Femur (tissue), 1 donor: Measurements from ENCODE around the gene SLC25A11.

ENCODE experiments used
- DNase-seq: peaks from one replicate; pipeline ENCODE4 v3.0.0-alpha.2; 2017

Gene SLC25A11

GRCh38 chr17:4892499-4893221, 47.2 kb downstream of the SLC25A11 start:
- DNase-seq: no peak

DNA sequence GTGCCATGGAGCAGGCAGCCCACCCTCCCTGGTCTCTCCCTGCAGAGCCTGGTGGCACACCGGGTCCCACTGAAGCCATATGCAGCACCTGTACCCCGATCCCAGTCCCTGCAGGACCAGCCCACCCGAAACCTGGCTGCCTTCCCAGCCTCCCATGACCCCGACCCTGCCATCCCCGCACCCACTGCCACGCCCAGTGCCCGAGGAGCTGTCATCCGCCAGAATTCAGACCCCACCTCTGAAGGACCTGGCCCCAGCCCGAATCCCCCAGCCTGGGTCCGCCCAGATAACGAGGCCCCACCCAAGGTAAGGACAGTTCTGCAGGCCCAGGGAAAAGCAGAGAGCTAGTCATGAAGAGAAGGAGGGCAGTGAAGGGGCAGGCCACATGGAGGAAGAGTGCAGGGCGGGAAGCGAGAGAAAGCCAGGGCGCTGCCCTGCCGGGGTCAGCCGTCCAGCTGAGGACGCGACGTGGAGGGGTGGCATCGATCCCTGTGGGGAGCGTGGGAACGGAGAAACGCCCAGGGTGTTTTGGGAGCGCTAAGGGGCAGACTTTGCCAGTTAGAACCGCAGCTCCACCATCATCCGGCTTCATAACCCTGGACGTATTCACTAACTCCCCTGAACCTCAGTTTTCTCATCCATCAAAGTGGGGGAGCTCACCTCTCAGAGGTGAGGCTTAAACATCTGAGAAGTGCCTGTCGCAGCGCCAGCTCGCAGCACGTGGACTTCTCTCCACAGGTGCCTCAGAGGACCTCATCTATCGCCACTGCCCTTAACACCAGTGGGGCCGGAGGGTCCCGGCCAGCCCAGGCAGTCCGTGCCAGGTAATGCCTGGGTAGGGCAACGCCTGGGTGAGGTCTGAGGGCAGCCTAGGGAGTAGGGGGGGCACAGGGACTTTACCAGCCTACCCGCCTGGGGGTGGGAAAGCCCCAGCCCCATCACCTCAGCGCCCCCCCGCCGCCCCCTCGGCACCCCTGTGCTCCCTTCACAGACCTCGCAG, 48.1 kb downstream of the SLC25A11 start:
- no peak for DNase-seq

DNA sequence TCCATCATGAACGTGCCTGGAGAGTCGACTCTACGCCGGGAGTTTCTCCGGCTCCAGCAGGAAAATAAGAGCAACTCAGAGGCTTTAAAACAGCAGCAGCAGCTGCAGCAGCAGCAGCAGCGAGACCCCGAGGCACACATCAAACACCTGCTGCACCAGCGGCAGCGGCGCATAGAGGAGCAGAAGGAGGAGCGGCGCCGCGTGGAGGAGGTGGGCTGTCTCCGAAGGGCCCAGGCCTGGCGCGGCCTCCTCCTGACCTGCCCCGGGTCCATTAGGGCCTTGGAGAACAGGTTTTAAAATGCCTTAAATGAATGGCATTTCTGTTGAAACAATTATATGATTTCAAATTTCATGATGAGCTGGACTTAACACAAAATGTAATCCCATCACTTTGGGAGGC, 52.3 kb downstream of the SLC25A11 start:
- no peak for DNase-seq
